Right lobe of liver (tissue), 4 donors: ENCODE measurements around the gene SDK1.

Source experiments
- POLR2A ChIP-seq: fragments of 450-650 bp; IDR thresholded peaks from one replicate; pipeline ENCODE4 v1.6.1; 2017; ENCODE audit warnings: antibody characterized with exemption, mild to moderate bottlenecking
- TF ChIP-seq, protein P1 (sequence below), 4 donors: fragments of 200-600 bp in 3 of 4; fragments of 450-650 bp in 1 of 4; IDR thresholded peaks; one replicate each; pipeline versions ENCODE4 v1.5.1 to v1.8.0; 2016 to 2022; ENCODE audit warnings: antibody characterized with exemption in 4 of 4, mild to moderate bottlenecking in 2 of 4
- donor health status: DM: no; HTN: no; CAD: no.
- donor health status: DM: no; HTN: no; CAD: no.
- donor health status: DM: no; HTN: yes; CAD: no.

DNA sequence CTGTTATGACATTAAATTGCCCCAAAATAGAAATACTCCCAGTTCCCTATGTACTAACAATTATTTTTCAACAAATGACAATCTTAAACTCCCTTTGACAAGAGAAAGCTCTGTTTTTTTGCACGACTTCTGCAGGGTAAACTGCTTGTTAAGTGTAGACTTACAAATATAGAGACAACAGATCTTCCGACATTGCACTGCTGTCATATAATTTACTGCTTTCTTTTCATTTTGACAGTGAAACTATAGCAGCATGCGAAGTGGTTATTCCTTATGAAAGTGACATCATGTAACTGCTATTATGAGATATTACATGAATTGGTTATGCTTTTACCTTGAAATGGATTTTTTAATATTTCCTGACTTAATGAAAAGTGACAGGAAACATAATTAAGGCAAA, 659.9 kb downstream of the SDK1 start:
- no peak for TF ChIP-seq POLR2A
- TF ChIP-seq, protein P1, sequence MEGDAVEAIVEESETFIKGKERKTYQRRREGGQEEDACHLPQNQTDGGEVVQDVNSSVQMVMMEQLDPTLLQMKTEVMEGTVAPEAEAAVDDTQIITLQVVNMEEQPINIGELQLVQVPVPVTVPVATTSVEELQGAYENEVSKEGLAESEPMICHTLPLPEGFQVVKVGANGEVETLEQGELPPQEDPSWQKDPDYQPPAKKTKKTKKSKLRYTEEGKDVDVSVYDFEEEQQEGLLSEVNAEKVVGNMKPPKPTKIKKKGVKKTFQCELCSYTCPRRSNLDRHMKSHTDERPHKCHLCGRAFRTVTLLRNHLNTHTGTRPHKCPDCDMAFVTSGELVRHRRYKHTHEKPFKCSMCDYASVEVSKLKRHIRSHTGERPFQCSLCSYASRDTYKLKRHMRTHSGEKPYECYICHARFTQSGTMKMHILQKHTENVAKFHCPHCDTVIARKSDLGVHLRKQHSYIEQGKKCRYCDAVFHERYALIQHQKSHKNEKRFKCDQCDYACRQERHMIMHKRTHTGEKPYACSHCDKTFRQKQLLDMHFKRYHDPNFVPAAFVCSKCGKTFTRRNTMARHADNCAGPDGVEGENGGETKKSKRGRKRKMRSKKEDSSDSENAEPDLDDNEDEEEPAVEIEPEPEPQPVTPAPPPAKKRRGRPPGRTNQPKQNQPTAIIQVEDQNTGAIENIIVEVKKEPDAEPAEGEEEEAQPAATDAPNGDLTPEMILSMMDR (IDR thresholded peaks at IDR 0.05): no peak
